ENCODE measurements around the gene WEE1.
"Not testable (repeated sequence)": the region's sequence is repeated elsewhere in the genome, so short reads cannot be mapped to it uniquely, and the experiment has no call there.

WEE1 gene

DNA sequence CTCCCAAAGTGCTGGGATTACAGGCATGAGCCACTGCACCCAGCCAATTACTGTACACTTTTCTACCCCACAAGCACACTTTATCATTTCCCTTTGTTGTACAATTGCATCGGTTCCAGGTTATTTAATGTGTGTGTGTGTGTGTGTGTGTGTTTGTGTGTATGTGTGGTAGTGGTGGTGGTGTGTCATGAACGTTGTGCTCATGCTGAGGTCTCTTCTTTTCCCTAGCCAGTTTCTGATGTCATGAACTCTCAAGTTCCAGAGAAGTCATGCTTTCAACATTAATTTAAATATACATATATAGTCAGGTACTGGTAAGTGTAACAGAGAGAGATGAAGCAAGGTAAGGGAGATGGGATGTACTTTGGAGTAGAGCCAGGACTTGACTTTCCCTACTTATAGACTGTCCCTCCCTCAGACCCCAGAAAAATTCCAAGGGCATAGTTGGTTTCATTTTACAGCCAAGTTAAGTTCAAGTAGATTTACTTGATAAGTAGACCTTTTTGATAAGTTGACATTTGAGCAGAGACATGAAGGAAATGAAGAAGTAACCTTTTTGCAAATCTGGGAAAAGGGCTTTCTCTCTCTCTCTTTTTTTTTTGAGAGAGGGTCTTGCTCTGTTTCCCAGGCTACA lies 42.7 kb downstream of the WEE1 start:
- no peaks in the 10 kb centered on the region for H3K9me3 ChIP-seq (replicated peaks in 1 of 11)
- H3K27me3 ChIP-seq, result peaks cover 0 to 7% (median 0%) of the 10 kb centered on the region in 11 experiments; a peak in 2 of 22 replicates
- H4K20me1 ChIP-seq, result 0 out of 22 replicates have a peak, but pooled peaks cover 0 to 3% (median 0%) of the 10 kb centered on the region in 11 experiments
- no peak overlapping the region for H3K4me3 ChIP-seq
- no peaks in the 10 kb centered on the region for H3K36me3 ChIP-seq
- peaks cover 43 to 74% (median 52%) of the 10 kb centered on the region in 10 experiments for H3K4me1 ChIP-seq
- 0 out of 22 replicates have a peak overlapping the region, but pooled peaks of 2 of the 11 experiments have one; percentile 86 to 88 for H3K27ac ChIP-seq
- TF ChIP-seq Cebpa-rat (IDR thresholded peaks at IDR 0.05), result no peak
- H3K4me2 ChIP-seq, result peak overlapping the region; percentile 92 to 100 (median 97)
- no peak overlapping the region; a peak in 1 of 22 replicates for H3K9ac ChIP-seq

DNA sequence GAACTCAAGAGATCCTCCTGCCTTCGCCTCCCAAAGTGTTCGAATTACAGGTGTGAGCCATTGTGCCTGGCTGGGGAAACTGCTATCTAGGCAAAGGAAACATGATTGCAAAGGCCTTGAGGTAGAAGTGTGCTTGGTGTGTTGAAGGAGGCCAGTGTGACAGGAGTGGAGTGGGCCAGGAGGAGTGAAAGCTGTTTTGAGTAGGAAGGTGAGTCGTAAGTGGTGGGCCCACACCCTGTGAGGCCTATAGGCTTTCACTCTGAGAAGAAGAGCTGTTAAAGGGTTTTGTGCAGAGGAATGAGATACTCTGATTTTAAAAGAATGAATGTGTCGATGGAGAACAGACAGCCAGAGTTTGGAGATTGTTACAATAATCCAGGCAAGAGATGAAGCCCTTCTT lies 43.4 kb downstream of the WEE1 start:
- 0 out of 22 replicates have a peak, but pooled peaks cover 0 to 3% (median 0%) of the 10 kb centered on the region in 11 experiments for H4K20me1 ChIP-seq
- H3K9me3 ChIP-seq (replicated peaks in 1 of 11), result no peaks in the 10 kb centered on the region
- no peak for TF ChIP-seq Cebpa-rat (IDR thresholded peaks at IDR 0.05)
- H3K4me3 ChIP-seq, result no peak overlapping the region
- peaks cover 0 to 7% (median 0%) of the 10 kb centered on the region in 11 experiments; a peak in 2 of 22 replicates for H3K27me3 ChIP-seq
- no peak overlapping the region for H3K27ac ChIP-seq
- H3K36me3 ChIP-seq, result no peaks in the 10 kb centered on the region
- peaks cover 42 to 67% (median 51%) of the 10 kb centered on the region in 10 experiments for H3K4me1 ChIP-seq
- no peak overlapping the region for H3K9ac ChIP-seq
- peak overlapping the region; percentile 92 to 100 (median 97); a peak in 20 of 22 replicates for H3K4me2 ChIP-seq

DNA sequence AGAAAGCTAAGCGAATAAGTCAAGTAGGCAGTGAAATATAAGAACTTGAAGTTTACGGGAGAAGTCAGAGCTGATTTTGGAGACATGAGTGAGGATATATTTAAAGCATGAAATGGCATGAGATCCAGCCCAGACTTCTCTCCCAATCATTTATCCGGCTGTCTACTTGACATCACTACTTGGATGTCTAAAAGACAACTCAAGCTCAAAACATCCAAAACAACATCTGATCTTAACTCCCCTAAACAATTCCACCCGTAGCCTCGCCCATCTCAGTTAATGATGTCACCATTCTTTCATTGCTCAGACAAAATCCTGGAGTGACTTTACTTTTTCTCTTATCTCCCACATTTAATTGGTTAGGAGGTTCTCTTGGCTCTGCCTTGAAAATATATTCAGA lies 44.5 kb downstream of the WEE1 start:
- TF ChIP-seq Cebpa-rat (IDR thresholded peaks at IDR 0.05), result no peak
- Histone ChIP-seq H3K4me3 (no peak overlapping the region), H4K20me1 (0 out of 22 replicates have a peak, but pooled peaks cover 0 to 3% (median 0%) of the 10 kb centered on the region in 11 experiments), H3K9ac (no peak overlapping the region), H3K4me1 (peaks cover 36 to 57% (median 41%) of the 10 kb centered on the region in 10 experiments), H3K36me3 (no peaks in the 10 kb centered on the region), H3K27me3 (peaks cover 0 to 7% (median 0%) of the 10 kb centered on the region in 11 experiments; a peak in 2 of 22 replicates), H3K27ac (no peak overlapping the region), H3K4me2 (no peak overlapping the region), H3K9me3 (replicated peaks in 1 of 11) (0 out of 22 replicates have a peak, but pooled peaks cover 0 to under 1% (median 0%) of the 10 kb centered on the region in 11 experiments)

DNA sequence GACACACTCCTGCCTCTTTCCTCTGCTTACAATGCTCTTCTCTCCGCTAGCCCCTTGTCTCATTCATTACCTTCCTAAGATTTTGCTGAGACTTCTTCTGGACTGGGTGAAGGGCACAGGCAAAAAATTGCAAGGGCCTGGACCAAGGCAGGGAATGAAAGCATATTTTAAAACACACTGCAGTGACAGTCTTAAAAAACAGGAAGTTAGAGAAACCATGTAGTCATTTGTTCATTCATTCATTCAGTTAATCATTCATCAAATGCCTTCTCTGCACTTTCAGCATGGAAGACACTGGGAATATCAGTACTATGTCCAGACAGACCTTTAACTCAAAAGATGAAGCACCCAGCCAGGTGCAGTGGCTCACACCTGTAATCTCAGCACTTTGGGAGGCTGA lies 45.5 kb downstream of the WEE1 start:
- Histone ChIP-seq H3K4me1 (peaks cover 29 to 46% (median 32%) of the 10 kb centered on the region in 10 experiments), H3K27ac (no peak overlapping the region), H4K20me1 (0 out of 22 replicates have a peak, but pooled peaks cover 0 to 3% (median 0%) of the 10 kb centered on the region in 11 experiments), H3K9me3 (replicated peaks in 1 of 11) (0 out of 22 replicates have a peak, but pooled peaks cover 0 to 5% (median 0%) of the 10 kb centered on the region in 11 experiments), H3K36me3 (no peaks in the 10 kb centered on the region), H3K4me3 (no peak overlapping the region), H3K4me2 (peak overlapping the region in 7 of 11 experiments; percentile 11 to 37 (median 29); a peak in 11 of 22 replicates), H3K9ac (no peak overlapping the region), H3K27me3 (peaks cover 0 to 7% (median 0%) of the 10 kb centered on the region in 11 experiments; a peak in 2 of 22 replicates)
- TF ChIP-seq Cebpa-rat (IDR thresholded peaks at IDR 0.05), result no peak

DNA sequence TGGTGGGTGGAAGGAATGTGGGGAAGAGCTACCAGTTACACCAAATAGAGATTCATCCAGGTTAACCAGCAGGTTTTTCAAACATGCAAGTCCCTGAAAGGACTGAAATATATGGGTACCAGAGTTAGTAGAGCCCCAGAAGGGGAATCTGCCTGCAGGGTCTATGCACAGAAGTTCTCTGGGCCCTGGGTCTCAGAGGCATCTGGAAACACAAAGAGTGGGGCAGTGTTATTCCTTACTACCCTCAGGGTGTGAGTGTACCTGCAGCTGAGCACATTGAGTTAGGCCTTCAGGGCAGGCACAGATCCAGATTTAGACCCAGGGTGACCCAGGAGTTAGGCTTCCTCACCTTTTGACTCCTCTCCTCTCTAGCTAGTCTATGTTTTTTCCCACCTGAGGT lies 46.5 kb downstream of the WEE1 start:
- Histone ChIP-seq H3K9me3 (replicated peaks in 1 of 11) (0 out of 22 replicates have a peak, but pooled peaks cover 0 to 5% (median 0%) of the 10 kb centered on the region in 11 experiments), H3K9ac (no peak overlapping the region), H3K27me3 (peaks cover 0 to 7% (median 0%) of the 10 kb centered on the region in 11 experiments; a peak in 2 of 22 replicates), H3K36me3 (no peaks in the 10 kb centered on the region), H3K4me1 (peaks cover 21 to 39% (median 28%) of the 10 kb centered on the region in 10 experiments), H3K27ac (no peak overlapping the region), H3K4me2 (peak overlapping the region in 2 of 11 experiments; percentile 18 to 29; a peak in 2 of 22 replicates), H3K4me3 (no peak overlapping the region), H4K20me1 (no peaks in the 10 kb centered on the region)
- no peak for TF ChIP-seq Cebpa-rat (IDR thresholded peaks at IDR 0.05)

DNA sequence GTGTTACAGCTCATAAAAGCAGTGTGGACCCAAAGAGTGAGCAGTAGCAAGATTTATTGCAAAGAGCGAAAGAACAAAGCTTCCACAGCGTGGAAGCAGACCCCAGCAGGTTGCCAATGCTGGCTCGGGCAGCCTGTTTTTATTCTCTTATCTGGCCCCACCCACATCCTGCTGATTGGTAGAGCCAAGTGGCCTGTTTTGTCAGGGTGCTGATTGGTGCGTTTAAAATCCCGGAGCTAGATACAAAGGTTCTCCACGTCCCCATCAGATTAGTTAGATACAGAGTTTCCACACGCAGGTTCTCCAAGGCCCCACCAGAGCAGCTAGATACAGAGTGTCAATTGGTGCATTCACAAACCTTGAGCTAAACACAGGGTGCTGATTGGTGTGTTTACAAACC lies 48.9 kb downstream of the WEE1 start:
- not testable (repeated sequence) for H3K27me3 ChIP-seq; H3K4me2 ChIP-seq; H3K9ac ChIP-seq; H3K9me3 ChIP-seq (replicated peaks in 1 of 11); H4K20me1 ChIP-seq; H3K27ac ChIP-seq; H3K36me3 ChIP-seq; H3K4me3 ChIP-seq
- peaks cover 0 to 32% (median 9%) of the 10 kb centered on the region in 10 experiments; a peak in 11 of 20 replicates for H3K4me1 ChIP-seq

DNA sequence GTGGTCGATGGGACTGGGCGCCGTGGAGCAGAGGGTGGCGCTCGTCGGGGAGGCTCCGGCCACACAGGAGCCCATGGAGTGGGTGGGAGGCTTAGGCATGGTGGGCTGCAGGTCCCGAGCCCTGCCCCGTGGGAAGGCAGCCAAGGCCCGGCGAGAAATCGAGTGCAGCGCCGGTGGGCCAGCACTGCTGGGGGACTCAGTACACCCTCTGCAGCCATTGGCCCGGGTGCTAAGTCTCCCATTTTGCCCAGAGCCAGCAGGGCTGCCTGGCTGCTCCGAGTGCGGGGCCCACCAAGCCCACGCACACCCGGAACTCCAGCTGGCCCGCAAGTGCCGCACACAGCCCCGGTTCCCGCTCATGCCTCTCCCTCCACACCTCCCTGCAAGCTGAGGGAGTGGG lies 49.6 kb downstream of the WEE1 start:
- not testable (repeated sequence) for H3K27me3 ChIP-seq; H4K20me1 ChIP-seq; H3K9me3 ChIP-seq (replicated peaks in 1 of 11); H3K9ac ChIP-seq; H3K4me3 ChIP-seq; H3K36me3 ChIP-seq; H3K27ac ChIP-seq; H3K4me2 ChIP-seq
- peaks cover 0 to 32% (median 9%) of the 10 kb centered on the region in 10 experiments; a peak in 11 of 20 replicates for H3K4me1 ChIP-seq

DNA sequence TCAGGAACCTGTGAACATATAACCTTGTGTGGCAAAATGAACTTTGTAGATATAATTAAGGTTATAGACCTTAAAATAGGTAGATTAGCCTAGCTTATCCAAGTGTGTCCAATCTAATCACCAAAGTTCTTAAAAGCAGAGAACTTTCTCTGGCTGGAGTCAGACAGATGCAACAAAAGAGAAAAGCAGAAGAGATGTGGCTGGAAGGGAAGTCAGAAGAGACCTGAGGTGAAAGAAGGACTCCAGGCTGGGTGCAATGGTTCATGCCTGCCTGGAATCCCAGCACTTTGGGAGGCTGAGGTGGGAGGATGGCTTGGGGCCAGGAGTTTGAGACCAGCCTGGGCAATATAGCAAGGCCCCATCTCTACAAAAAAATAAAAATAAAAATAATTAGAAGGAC lies 51.0 kb downstream of the WEE1 start:
- Histone ChIP-seq H3K4me1 (peaks cover 0 to 24% (median 4%) of the 10 kb centered on the region in 10 experiments; a peak in 11 of 20 replicates), H3K4me2 (peak overlapping the region in 2 of 11 experiments; percentile 52 to 65; a peak in 2 of 22 replicates), H3K4me3 (no peak overlapping the region), H4K20me1 (no peaks in the 10 kb centered on the region), H3K27me3 (no peaks in the 10 kb centered on the region), H3K27ac (no peak overlapping the region), H3K36me3 (no peaks in the 10 kb centered on the region), H3K9ac (no peak overlapping the region), H3K9me3 (replicated peaks in 1 of 11) (0 out of 22 replicates have a peak, but pooled peaks cover 0 to 5% (median 0%) of the 10 kb centered on the region in 11 experiments)
- no peak for TF ChIP-seq Cebpa-rat (IDR thresholded peaks at IDR 0.05)

DNA sequence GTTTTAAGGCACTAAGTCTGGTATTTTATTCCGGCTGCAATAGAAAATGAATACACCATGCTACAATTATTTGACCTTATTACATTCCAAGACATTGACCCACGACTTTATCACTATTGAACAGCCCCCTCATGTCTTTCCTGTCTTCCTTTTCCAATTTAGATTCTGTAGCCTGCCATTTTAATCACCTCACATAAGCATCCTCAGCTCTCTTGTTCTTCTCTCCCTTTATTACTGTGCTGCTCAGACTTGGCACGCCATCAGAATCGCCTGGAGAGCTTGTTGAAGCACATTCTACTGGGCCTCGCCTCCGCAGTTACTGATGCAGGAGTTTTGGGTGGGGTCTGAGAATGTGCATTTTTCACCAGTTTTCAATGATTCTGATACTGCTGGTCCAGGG lies 51.7 kb downstream of the WEE1 start:
- Histone ChIP-seq H3K9ac (no peak overlapping the region), H3K4me1 (peaks cover 0 to 24% (median 0%) of the 10 kb centered on the region in 10 experiments; a peak in 4 of 20 replicates), H3K36me3 (no peaks in the 10 kb centered on the region), H3K4me3 (no peak overlapping the region), H3K9me3 (replicated peaks in 1 of 11) (0 out of 22 replicates have a peak, but pooled peaks cover 0 to 5% (median 0%) of the 10 kb centered on the region in 11 experiments), H4K20me1 (no peaks in the 10 kb centered on the region), H3K27ac (no peak overlapping the region), H3K4me2 (peak overlapping the region in 3 of 11 experiments; percentile 12 to 65 (median 52); a peak in 5 of 22 replicates), H3K27me3 (no peaks in the 10 kb centered on the region)
- TF ChIP-seq Cebpa-rat (IDR thresholded peaks at IDR 0.05), result no peak

Data from BLaER1 treated with 17β-estradiol and CSF1 and Interleukin-3, amounts not matched to agents 10 nM and 100 nM (cell line).